Heart right ventricle (tissue), 16 donors: ENCODE data around the gene ZNF337. TPM values are rescaled to one million over a fixed set of nuclear protein-coding genes. Genes with fewer than 3 reads are reported as not detected.
"Not testable (repeated sequence)": the region's sequence is repeated elsewhere in the genome, so short reads cannot be mapped to it uniquely, and the experiment has no call there.

ENCODE experiments used
- ATAC-seq, 8 donors: fragments of 200-7000 bp; cut with Tn5 transposase; one replicate each; pipeline ENCODE4 v1.9.1; 2020; ENCODE audit warnings: mild to moderate bottlenecking in 8 of 8, moderate library complexity in 8 of 8, moderate number of reproducible peaks in 1 of 8
- DNase-seq, 2 donors: peaks; one replicate each; pipeline ENCODE4 v3.0.0-alpha.2; 2020
- H3K27ac ChIP-seq, 10 donors: fragments of 200-600 bp; sonication (generic) in 2 of 10; one replicate each; pipeline versions ENCODE4 v1.5.0 to v1.8.0; 2020 to 2022; ENCODE audit warnings: mild to moderate bottlenecking in 3 of 10
- H3K27me3 ChIP-seq, 7 donors: fragments of 200-600 bp; one replicate each; pipeline ENCODE4 v1.8.0; 2021 to 2022; ENCODE audit warnings: mild to moderate bottlenecking in 2 of 7
- H3K36me3 ChIP-seq, 9 donors: fragments of 200-600 bp; sonication (generic) in 1 of 9; one replicate each; pipeline versions ENCODE4 v1.5.0 to v1.8.0; 2020 to 2022; ENCODE audit warnings: mild to moderate bottlenecking in 2 of 9
- H3K4me1 ChIP-seq, 9 donors: fragments of 200-600 bp; sonication (generic) in 1 of 9; one replicate each; pipeline versions ENCODE4 v1.5.0 to v1.8.0; 2020 to 2022; ENCODE audit warnings: mild to moderate bottlenecking in 4 of 9
- H3K4me3 ChIP-seq, 10 donors: fragments of 200-600 bp; sonication (generic) in 2 of 10; one replicate each; pipeline versions ENCODE4 v1.5.0 to v1.8.0; 2020 to 2022; ENCODE audit warnings: mild to moderate bottlenecking in 7 of 10, moderate library complexity in 2 of 10
- H3K9me3 ChIP-seq, 11 donors: fragments of 200-600 bp in 10 of 11; sonication (generic) in 2 of 11; one replicate each; pipeline versions ENCODE4 v1.5.0 to v1.8.0; 2013 to 2022; ENCODE audit warnings: mild to moderate bottlenecking in 2 of 11, control low read depth in 1 of 11, moderate library complexity in 1 of 11
- CTCF ChIP-seq, 9 donors: fragments of 200-600 bp; sonication (generic) in 2 of 9; IDR thresholded peaks; one replicate each; pipeline versions ENCODE4 v1.5.0 to v1.8.0; 2021 to 2022; ENCODE audit warnings: antibody characterized with exemption in 9 of 9, mild to moderate bottlenecking in 5 of 9, moderate library complexity in 1 of 9
- WGBS, 2 donors: extraction: QIAGEN DNeasy Blood & Tissue Kit; methylation state at CpG; one replicate each; pipeline ENCODE4 v1.1.7; 2013; ENCODE audit warnings: inconsistent platforms in 1 of 2; 5-methylcytosine and 5-hydroxymethylcytosine counted together
- intact Hi-C, 10 donors: fragments of 100-400 bp; cut with DNase I; formaldehyde crosslinking; loops; one replicate each; pipeline versions ENCODE4 v1.11.1 to v1.14.2; 2022
- polyA plus RNA-seq, 2 donors: library from polyadenylated mRNA; stranded (reverse); fragments of 200-250 nt; gene quantifications; one replicate each; pipeline ENCODE4 v1.2.3, GENCODE V29; 2013
- total RNA-seq, 10 donors: library from RNA; stranded (reverse); fragmentation: NEBNext Ultra II Directional in 3 of 10; extraction: Animal tissue kit (Norgen Biotek cat#: 25700) in 3 of 10; gene quantifications; one replicate each; pipeline versions ENCODE4 v1.2.1 to v1.2.4, GENCODE V29; 2021 to 2023
- donor health status: Arrhythmogenic right ventricular cardiomyopathy.
- donor health status: ischemic (EF 13 %, LVEDD 7.1; RV severe dilation, severe dysfunction).
- donor health status: healthy with polysubstance abuse.
- donor health status: DM: no; HTN: yes; CAD: no.
- donor health status: DM: no; HTN: no; CAD: no.
- donor health status: ischemic (EF 25% LVEDD 6.9; RV normal size, moderate dysfunction).
- donor health status: ischemic (EF 25% LVEDD 5.7; RV mildly dilated, moderate dysfunction).
- donor health status: healthy.
- donor health status: DM: yes; HTN: yes; CAD: no.
- donor health status: Ischemic cardiomyopathy.
- donor health status: ischemic (EF 35%, LVEDD 5.7; RV mildly dilated, moderate dysfunction).
- donor health status: nonischemic (EF 11% LVEDD 7.7; RV severe dilation, severe dysfunction).
- donor health status: DM: yes; HTN: yes; CAD: no.
- donor health status: PGD.
- donor health status: ischemic (EF 29% LVEDD 5.4; RV normal size, mild dysfunction).
- donor health status: nonischemic (EF 23%, LVEDD 6.1; RV moderate dilation, normal function).

The ZNF337 gene
- total and polyA plus RNA-seq, 12 donors = 5.4 to 17.1 (median 7.4) TPM

GRCh38 chr20:25644814-25645213 is 51.8 kb downstream of the ZNF337 start:
- DNase-seq (no peak), ATAC-seq (no peak)
- Histone ChIP-seq H3K27me3 (no peaks in the 10 kb centered on the region), H3K27ac (no peak overlapping the region), H3K4me3 (no peak overlapping the region), H3K9me3 (peaks cover 0 to 23% (median 4%) of the 10 kb centered on the region in 11 donors), H3K4me1 (no peaks in the 10 kb centered on the region), H3K36me3 (peaks cover 0 to 22% (median 0%) of the 10 kb centered on the region in 9 donors)
- TF ChIP-seq CTCF (IDR thresholded peaks at IDR 0.05) = no peak
- intact Hi-C loops = loop anchor here in 1 of 10 donors (10.0 kb wide), 1 partner anchor 70 kb away; no protein-coding TSS in a partner anchor
- 95 to 99% methylated on average over 3 of the region's 3 CpGs for WGBS, 2 donors

DNA sequence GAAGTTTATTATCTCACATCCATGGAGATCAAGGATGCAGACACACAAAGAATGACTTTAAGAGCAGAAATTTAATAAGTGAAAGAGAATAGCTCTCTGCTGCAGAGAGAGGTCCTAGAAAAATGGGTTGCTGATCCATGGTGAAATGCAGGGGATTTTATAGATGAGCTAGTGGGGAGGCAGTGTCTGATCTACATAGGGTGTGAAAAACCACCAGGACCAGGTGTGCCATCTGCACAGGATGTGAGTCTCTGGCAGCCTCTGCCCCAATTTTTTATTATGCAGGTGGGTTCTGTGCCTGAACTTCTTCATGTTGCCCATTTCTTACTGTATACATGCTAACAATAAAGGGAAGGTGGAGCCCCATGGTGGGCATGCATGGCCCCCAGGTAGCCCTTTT is 52.9 kb downstream of the ZNF337 start:
- Histone ChIP-seq H3K4me3 (no peak overlapping the region), H3K27me3 (no peaks in the 10 kb centered on the region), H3K4me1 (no peaks in the 10 kb centered on the region), H3K27ac (no peak overlapping the region), H3K9me3 (peaks cover 0 to 23% (median 4%) of the 10 kb centered on the region in 11 donors), H3K36me3 (peaks cover 0 to 22% (median 0%) of the 10 kb centered on the region in 9 donors)
- DNase-seq (no peak), ATAC-seq (no peak)
- intact Hi-C loops = loop anchor here in 1 of 10 donors (10.0 kb wide), 1 partner anchor 69 kb away; no protein-coding TSS in a partner anchor
- no peak for TF ChIP-seq CTCF (IDR thresholded peaks at IDR 0.05)

DNA sequence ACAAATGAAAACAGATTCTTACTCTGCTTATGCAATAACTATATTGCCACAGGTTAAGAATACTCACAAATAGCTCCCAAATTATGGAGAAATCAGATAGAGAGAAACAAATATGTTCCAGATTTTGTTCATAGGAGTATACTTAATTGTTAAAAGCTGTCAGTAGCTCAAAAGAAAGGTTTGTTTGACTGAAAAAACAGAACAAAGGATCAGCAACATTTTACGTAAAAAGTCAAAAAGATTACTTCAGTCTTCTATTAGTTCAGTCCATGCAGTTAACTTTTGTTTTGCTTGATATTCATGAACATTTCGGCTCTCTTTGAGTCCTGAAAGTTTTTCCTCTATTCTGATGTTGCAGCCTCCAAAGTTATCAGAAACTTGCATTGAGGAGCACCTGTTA is 59.4 kb downstream of the ZNF337 start:
- Histone ChIP-seq H3K27ac (no peak overlapping the region), H3K36me3 (peaks cover 0 to 30% (median 0%) of the 10 kb centered on the region in 9 donors), H3K27me3 (no peaks in the 10 kb centered on the region), H3K9me3 (peaks cover 0 to 17% (median 0%) of the 10 kb centered on the region in 11 donors), H3K4me1 (no peaks in the 10 kb centered on the region), H3K4me3 (no peak overlapping the region)
- ATAC-seq (no peak), DNase-seq (no peak)
- intact Hi-C loops = loop anchor here in 1 of 10 donors (10.0 kb wide), 1 partner anchor 48 kb away; no protein-coding TSS in a partner anchor
- 93 to 94% methylated on average over 2 of the region's 2 CpGs for WGBS, 2 donors
- no peak for TF ChIP-seq CTCF (IDR thresholded peaks at IDR 0.05)

GRCh38 chr20:25632940-25633790 is 63.5 kb downstream of the ZNF337 start:
- peaks cover 0 to 30% (median 0%) of the 10 kb centered on the region in 9 donors for H3K36me3 ChIP-seq
- 77 to 84% methylated on average over 5 of the region's 5 CpGs for WGBS, 2 donors
- H3K27ac ChIP-seq = no peak overlapping the region
- no peak for ATAC-seq
- no peak overlapping the region for H3K4me3 ChIP-seq
- no peak for TF ChIP-seq CTCF (IDR thresholded peaks at IDR 0.05)
- intact Hi-C loops = loop anchor here in 2 of 10 donors (5.0 to 10.0 kb wide), 2 partner anchors 49 to 52 kb away; no protein-coding TSS in a partner anchor
- DNase-seq = no peak
- no peaks in the 10 kb centered on the region for H3K4me1 ChIP-seq
- H3K9me3 ChIP-seq = peaks cover 0 to 17% (median 0%) of the 10 kb centered on the region in 11 donors
- H3K27me3 ChIP-seq = no peaks in the 10 kb centered on the region

- not testable (repeated sequence) for H3K4me1 ChIP-seq, H3K4me3 ChIP-seq, ATAC-seq, DNase-seq, H3K27ac ChIP-seq, H3K9me3 ChIP-seq, H3K27me3 ChIP-seq
- intact Hi-C loops = loop anchor here in 2 of 10 donors (5.0 to 10.0 kb wide), 2 partner anchors 52 to 54 kb away; no protein-coding TSS in a partner anchor
- peaks cover 0 to 16% (median 0%) of the 10 kb centered on the region in 9 donors for H3K36me3 ChIP-seq
- WGBS, 2 donors = 95% methylated on average over 2 of the region's 2 CpGs
Observed at GRCh38 chr20:25630615-25631014, 66.0 kb downstream of the ZNF337 start.
